Activated CD8-positive, alpha-beta T cell treated with anti-CD3 and anti-CD28 coated beads for 36 hours (primary cell): ENCODE measurements around the gene PSMB2. TPM values are rescaled to one million over a fixed set of nuclear protein-coding genes. Genes with fewer than 3 reads are reported as not detected.

Source experiments
- ATAC-seq: fragments of 200-7000 bp; cut with Tn5 transposase; one replicate; pipeline ENCODE4 v1.10.0; 2021; ENCODE audit warnings: mild to moderate bottlenecking, moderate library complexity
- CTCF ChIA-PET: fragments of 350-600 bp; sonication (Branson Sonifier 250); formaldehyde crosslinking; loops from one replicate; lab custom pipeline; 2021; ENCODE audit warnings: antibody characterized with exemption; lab: Charles Lee
- POLR2A ChIA-PET: fragments of 350-600 bp; sonication (Branson Sonifier 250); formaldehyde crosslinking; loops from one replicate; lab custom pipeline; 2021; ENCODE audit warnings: antibody characterized with exemption; lab: Charles Lee
- DNase-seq: peaks from one replicate; pipeline ENCODE4 v3.0.0-alpha.2; 2020
- H3K27ac Mint-ChIP-seq: one replicate; pipeline ENCODE4 v1.8.0; 2021; ENCODE audit warnings: mild to moderate bottlenecking, mixed read lengths
- H3K27me3 Mint-ChIP-seq: one replicate; pipeline ENCODE4 v1.8.0; 2021; ENCODE audit warnings: mixed read lengths
- H3K36me3 Mint-ChIP-seq: one replicate; pipeline ENCODE4 v1.8.0; 2021; ENCODE audit warnings: low read depth, mixed read lengths
- H3K4me1 Mint-ChIP-seq: one replicate; pipeline ENCODE4 v1.8.0; 2021; ENCODE audit warnings: low read depth, mixed read lengths
- H3K4me3 Mint-ChIP-seq: one replicate; pipeline ENCODE4 v1.8.0; 2021; ENCODE audit warnings: mild to moderate bottlenecking, moderate library complexity, mixed read lengths
- H3K9me3 Mint-ChIP-seq: one replicate; pipeline ENCODE4 v1.8.0; 2021; ENCODE audit warnings: mixed read lengths
- intact Hi-C: fragments of 100-400 bp; cut with micrococcal nuclease; formaldehyde crosslinking; loops from one replicate; pipeline ENCODE4 v1.10.0; 2022
- total RNA-seq, 2 experiments: library from RNA; stranded (reverse); gene quantifications; one replicate each; pipeline ENCODE4 v1.2.3, GENCODE V29; 2021
- TF ChIP-seq, protein P1 (sequence below): fragments of 200-600 bp; IDR thresholded peaks from one replicate; pipeline ENCODE4 v1.8.0; 2022; ENCODE audit warnings: antibody characterized with exemption, mild to moderate bottlenecking

The PSMB2 gene
- total RNA-seq, 2 experiments from 2014 or later = 92.9 to 94.2 TPM

DNA sequence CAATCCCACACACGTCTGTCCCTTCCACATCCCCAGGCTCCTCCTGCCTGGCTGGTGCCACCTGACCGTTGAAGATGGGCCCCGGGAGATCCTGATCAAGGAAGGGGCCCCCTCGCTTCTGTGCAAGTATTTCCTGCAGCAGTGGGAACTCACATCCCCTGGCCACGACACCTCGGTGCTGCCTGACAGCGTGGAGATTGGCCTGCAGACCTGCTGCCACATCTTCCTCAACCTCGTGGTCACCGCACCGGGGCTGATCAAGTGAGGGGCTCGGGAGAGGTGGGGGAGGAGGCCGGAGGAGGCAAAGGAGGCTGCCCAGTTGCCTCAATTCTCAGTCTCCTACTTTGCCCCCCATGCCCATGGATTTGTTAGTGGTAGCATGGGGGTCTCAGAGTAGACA lies 78.2 kb downstream of the PSMB2 start:
- peak overlapping the region; percentile 68 for H3K27ac Mint-ChIP-seq
- TF ChIP-seq, protein P1, sequence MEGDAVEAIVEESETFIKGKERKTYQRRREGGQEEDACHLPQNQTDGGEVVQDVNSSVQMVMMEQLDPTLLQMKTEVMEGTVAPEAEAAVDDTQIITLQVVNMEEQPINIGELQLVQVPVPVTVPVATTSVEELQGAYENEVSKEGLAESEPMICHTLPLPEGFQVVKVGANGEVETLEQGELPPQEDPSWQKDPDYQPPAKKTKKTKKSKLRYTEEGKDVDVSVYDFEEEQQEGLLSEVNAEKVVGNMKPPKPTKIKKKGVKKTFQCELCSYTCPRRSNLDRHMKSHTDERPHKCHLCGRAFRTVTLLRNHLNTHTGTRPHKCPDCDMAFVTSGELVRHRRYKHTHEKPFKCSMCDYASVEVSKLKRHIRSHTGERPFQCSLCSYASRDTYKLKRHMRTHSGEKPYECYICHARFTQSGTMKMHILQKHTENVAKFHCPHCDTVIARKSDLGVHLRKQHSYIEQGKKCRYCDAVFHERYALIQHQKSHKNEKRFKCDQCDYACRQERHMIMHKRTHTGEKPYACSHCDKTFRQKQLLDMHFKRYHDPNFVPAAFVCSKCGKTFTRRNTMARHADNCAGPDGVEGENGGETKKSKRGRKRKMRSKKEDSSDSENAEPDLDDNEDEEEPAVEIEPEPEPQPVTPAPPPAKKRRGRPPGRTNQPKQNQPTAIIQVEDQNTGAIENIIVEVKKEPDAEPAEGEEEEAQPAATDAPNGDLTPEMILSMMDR = no peak

DNA sequence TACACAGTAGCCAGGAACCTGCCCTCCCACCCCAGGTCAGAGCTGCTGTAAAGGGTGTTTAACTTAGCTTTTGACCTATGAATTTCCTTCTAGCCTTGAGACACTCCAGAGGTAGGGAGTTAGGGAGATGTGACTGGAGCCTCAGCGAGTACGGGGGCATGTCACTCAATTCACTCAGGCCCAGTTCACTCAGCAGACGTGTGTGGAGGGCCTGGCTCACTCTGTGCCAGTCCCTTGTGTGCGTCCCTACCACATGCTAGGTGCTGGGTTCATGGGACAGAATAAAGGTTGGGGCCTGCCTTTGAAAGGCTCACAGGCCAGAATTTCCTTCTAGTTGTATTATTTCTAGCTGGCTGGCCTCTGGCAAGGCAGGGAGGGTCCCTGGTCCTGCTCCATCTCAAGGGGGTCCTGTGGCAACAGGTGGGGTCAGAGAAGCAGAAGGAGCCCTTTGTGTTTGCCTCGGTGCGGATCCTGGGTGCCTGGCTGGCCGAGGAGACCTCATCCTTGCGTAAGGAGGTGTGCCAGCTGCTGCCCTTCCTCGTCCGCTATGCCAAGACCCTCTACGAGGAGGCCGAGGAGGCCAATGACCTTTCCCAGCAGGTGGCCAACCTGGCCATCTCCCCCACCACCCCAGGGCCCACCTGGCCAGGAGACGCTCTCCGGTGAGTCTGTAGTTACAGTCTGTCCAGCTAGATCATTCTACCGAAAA lies 79.2 kb downstream of the PSMB2 start:
- Mint-ChIP-seq H3K36me3 (peaks cover 10% of the 10 kb centered on the region), H3K27ac (no peak overlapping the region), H3K4me3 (no peak overlapping the region), H3K4me1 (peaks cover 27% of the 10 kb centered on the region), H3K27me3 (no peaks in the 10 kb centered on the region), H3K9me3 (no peaks in the 10 kb centered on the region)
- ATAC-seq (no peak), DNase-seq (no peak)
- TF ChIP-seq, protein P1 = no peak
- intact Hi-C loops = loop anchor here (5.0 kb wide), 1 partner anchor 110 kb away; no protein-coding TSS in a partner anchor
- ChIA-PET CTCF (interaction anchor here (1.0 to 4.9 kb wide), 3 partner anchors 107 to 162 kb away, joined by 4 to 44 read pairs (median 5); no protein-coding TSS in a partner anchor), POLR2A (interaction anchor here (1.4 kb wide), 1 partner anchor 107 kb away, joined by 5 read pairs; no protein-coding TSS in a partner anchor)

More for the DNA sequence above, 78.2 kb downstream of the PSMB2 start:
- peaks cover 10% of the 10 kb centered on the region for H3K36me3 Mint-ChIP-seq
- peaks cover 27% of the 10 kb centered on the region for H3K4me1 Mint-ChIP-seq
- H3K4me3 Mint-ChIP-seq = no peak overlapping the region
- POLR2A ChIA-PET = interaction anchor here (0.7 to 1.4 kb wide), 2 partner anchors 72 to 108 kb away, joined by 3 to 5 read pairs; no protein-coding TSS in a partner anchor
- intact Hi-C loops = loop anchor here (5.0 kb wide), 1 partner anchor 111 kb away; no protein-coding TSS in a partner anchor
- no peaks in the 10 kb centered on the region for H3K9me3 Mint-ChIP-seq
- no peaks in the 10 kb centered on the region for H3K27me3 Mint-ChIP-seq
- ATAC-seq = no peak
- no peak for DNase-seq
- CTCF ChIA-PET = interaction anchor here (1.0 to 4.9 kb wide), 2 partner anchors 108 to 112 kb away, joined by 5 to 44 read pairs; no protein-coding TSS in a partner anchor

DNA sequence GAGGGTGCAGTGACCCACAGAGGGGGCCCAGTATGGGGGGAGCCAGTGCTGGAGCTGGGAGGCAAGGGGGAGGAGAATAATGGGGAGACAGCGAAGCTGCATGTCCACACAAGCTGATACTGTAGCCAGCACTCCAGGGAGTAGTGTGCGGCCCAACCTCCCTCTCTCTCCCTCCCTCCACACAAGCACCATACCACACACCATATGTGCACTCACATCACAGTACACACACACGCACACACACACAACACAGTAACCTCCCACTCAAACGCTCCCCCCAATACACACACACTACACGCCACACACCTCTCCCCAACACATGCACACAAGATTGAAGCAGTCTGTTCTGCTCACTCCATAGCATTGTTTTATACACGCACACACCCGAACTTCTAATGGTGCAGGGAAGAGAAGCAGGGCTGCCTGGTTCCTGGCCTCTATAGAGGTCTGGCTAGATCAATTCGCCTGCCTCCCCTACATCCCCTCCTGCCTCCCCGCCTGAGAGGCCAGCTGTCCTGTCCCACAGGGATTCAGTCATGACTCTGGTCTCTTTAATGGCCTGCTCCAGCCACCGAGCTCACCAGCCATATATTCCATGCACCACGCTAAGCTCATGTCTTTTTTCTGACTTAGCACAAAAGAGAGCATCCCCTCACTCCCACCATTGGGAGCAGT lies 79.9 kb downstream of the PSMB2 start:
- H3K4me1 Mint-ChIP-seq = peaks cover 29% of the 10 kb centered on the region

DNA sequence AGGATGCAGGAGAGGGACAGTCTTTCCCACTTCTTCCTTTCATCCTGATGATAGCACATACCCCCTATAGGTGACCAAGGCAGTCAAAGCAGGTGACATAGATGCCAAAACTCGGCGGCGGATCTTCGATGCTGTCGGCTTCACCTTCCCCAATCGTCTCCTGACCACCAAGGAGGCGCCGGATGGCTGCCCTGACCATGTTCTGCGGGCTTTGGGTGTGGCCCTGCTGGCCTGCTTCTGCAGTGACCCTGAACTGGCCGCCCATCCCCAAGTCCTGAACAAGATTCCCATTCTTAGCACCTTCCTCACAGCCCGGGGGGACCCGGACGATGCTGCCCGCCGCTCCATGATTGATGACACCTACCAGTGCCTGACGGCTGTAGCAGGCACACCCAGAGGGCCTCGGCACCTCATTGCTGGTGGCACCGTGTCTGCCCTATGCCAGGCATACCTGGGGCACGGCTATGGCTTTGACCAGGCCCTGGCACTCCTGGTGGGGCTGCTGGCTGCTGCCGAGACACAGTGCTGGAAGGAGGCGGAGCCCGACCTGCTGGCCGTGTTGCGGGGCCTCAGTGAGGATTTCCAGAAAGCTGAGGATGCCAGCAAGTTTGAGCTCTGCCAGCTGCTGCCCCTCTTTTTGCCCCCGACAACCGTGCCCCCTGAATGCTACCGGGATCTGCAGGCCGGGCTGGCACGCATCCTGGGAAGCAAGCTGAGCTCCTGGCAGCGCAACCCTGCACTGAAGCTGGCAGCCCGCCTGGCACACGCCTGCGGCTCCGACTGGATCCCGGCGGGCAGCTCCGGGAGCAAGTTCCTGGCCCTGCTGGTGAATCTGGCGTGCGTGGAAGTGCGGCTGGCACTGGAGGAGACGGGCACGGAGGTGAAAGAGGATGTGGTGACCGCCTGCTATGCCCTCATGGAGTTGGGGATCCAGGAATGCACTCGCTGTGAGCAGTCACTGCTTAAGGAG lies 80.8 kb downstream of the PSMB2 start:
- CTCF ChIA-PET = interaction anchor here (1.1 to 4.9 kb wide), 3 partner anchors 109 to 166 kb away, joined by 3 to 44 read pairs (median 4); no protein-coding TSS in a partner anchor
- POLR2A ChIA-PET = no interaction called here
- peaks cover 4% of the 10 kb centered on the region for H3K36me3 Mint-ChIP-seq
- no peaks in the 10 kb centered on the region for H3K27me3 Mint-ChIP-seq
- H3K4me1 Mint-ChIP-seq = peaks cover 38% of the 10 kb centered on the region
- TF ChIP-seq, protein P1 = no peak
- DNase-seq (no peak), ATAC-seq (no peak)
- H3K9me3 Mint-ChIP-seq = no peaks in the 10 kb centered on the region
- H3K27ac Mint-ChIP-seq = no peak overlapping the region
- intact Hi-C loops = loop anchor here (5.0 kb wide), 1 partner anchor 108 kb away; no protein-coding TSS in a partner anchor
- no peak overlapping the region for H3K4me3 Mint-ChIP-seq

More for the DNA sequence above, 79.9 kb downstream of the PSMB2 start:
- no peak for DNase-seq
- intact Hi-C loops = loop anchor here (5.0 kb wide), 1 partner anchor 109 kb away; no protein-coding TSS in a partner anchor
- TF ChIP-seq, protein P1 = no peak
- POLR2A ChIA-PET = interaction anchor here (1.4 kb wide), 1 partner anchor 107 kb away, joined by 5 read pairs; no protein-coding TSS in a partner anchor
- H3K27ac Mint-ChIP-seq = no peak overlapping the region
- peaks cover 5% of the 10 kb centered on the region for H3K36me3 Mint-ChIP-seq
- no peak overlapping the region for H3K4me3 Mint-ChIP-seq
- H3K9me3 Mint-ChIP-seq = no peaks in the 10 kb centered on the region
- CTCF ChIA-PET = interaction anchor here (1.2 to 4.9 kb wide), 2 partner anchors 110 to 163 kb away, joined by 4 to 44 read pairs; no protein-coding TSS in a partner anchor
- ATAC-seq = no peak
- H3K27me3 Mint-ChIP-seq = no peaks in the 10 kb centered on the region
